SH-SY5Y (cell line): Measurements from ENCODE around the gene DVL1.

Experiments used
- GATA2 ChIP-seq: IDR thresholded peaks from 2 replicates; pipeline ENCODE4 v1.6.1; 2011; ENCODE audit warnings: mild to moderate bottlenecking, low read depth, low read length
- GATA3 ChIP-seq: IDR thresholded peaks from 2 replicates; pipeline ENCODE4 v1.6.1; 2011; ENCODE audit warnings: low read depth, mild to moderate bottlenecking, low read length, moderate library complexity

DVL1 gene

DNA sequence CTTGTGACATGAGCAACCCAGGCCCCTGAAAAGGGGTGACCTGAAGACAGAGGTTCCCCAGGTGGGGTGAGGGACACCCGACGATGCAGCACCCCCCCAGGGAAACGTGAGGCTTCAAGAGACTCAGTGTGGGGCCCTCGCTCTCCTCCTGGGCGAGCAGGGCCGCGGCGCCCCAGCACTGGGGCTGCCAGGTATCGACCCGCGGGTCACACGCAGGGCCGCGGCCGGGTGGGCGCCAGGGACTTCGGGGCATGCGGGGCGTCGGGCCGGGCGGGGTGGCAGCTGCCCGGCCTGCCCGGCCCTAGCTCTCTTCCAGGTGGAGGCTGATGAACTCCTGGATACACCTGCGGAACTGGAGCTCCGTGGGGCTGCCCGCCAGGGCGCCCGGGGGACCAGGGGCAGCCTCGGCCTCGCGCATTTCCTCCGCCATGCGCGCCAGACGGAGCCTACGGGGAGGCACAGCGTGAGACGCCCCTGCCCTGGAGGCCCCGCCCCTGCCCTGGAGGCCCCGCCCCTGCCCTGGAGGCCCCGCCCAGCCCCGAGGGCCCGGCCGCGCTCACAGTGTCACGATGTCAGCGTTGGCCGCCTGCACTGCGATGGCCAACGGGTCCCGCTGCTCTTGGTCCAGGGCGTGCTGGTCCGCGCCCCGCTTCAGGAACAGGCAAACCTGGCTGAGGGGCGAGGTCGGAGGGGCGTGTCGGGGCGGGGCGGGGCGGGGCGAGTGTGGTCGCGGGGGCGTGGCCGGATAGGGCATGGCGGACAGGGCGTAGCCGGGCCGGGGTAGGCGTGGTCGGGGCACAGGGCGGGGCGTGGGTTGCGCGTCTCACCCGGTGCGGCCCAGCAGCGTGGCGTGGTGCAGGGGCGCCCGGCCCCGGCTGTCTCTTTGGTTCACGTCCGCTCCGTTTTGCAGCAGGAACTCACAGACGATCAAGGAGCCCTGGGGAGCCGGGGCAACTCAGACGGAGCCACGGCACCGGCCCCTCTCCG, 55.7 kb downstream of the DVL1 start:
- TF ChIP-seq GATA3 (no peak), GATA2 (no peak)

DNA sequence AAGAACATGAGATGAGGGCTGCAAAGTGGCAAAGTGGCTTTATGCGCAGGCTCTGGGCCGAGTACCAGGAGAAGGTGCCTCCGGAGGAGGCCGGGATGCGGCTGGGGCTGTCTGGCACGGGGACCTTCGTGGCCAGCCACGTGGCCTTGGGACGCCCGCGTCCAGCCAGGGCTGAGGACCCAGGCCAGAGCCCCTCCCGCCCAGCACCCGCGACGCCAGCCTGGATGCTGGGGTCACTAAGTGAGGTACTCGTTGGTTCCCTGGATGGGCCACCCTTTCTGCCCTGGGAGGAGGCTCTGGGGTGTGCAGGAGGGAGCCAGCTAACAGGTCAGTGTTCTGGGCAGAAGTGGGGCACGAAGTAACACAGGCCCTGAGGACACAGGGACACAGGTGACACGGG, 56.4 kb downstream of the DVL1 start:
- TF ChIP-seq GATA3 (no peak), GATA2 (no peak)

DNA sequence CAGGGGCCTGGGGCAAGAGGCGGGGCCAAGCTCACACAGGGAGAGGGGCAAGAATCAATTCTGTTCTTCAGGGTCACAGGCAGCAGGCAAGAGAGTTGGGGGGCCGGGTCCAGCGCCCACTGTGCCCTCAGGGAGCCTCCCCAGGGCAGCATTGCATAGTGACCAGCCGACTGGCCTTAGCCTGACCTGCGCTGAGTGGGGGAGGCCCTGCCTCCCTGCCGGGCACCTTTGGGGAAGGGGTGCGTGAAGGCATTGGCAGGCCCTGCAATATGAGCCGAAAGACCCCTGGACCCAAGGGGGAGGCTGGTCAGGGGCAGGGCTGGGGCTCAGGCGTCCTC, 56.8 kb downstream of the DVL1 start:
- no peak for TF ChIP-seq GATA3

DNA sequence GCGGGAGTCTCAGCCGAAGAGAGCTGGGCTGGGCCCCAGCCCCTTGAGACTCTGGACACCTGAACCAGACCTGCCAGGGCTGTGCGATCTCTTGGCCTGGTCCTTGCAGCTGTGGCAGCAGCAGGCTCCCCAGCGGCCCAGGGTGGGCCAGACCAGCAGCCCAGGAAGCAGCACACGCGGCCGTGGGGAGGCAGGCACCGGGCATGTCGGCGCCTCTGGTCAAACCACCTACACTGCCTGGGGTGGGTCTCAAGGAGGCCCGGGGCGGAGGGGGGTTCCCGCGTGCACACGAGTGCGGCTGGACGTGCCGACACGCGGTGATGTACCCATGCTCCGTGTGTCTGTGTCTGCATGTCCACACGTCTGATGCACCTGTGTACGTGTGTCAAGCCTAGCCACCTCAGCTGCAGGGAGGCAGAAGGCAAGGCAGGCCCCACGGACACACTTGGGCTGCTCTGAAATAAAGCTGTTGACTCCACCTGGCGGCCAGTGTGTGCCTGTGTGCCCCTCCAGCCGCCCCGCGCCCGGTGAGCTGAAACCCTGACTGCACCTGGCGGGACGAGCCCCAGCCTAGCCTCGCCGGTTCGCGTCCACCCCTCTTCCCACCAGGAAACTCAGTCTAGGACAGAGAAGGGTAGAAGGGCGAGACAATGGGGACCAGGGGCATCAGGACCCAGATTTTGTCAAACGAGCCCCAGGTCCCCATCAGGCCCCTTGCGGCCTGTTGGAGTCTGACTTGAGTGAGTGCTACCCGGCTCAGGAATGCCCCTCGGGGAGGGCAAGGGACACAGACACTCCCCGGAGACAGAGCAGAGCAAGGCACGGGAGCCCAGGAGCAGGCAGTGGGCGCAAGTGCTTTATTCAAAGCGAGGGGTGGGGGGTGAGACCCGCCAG, 57.4 kb downstream of the DVL1 start:
- TF ChIP-seq GATA2 (no peak), GATA3 (no peak)

DNA sequence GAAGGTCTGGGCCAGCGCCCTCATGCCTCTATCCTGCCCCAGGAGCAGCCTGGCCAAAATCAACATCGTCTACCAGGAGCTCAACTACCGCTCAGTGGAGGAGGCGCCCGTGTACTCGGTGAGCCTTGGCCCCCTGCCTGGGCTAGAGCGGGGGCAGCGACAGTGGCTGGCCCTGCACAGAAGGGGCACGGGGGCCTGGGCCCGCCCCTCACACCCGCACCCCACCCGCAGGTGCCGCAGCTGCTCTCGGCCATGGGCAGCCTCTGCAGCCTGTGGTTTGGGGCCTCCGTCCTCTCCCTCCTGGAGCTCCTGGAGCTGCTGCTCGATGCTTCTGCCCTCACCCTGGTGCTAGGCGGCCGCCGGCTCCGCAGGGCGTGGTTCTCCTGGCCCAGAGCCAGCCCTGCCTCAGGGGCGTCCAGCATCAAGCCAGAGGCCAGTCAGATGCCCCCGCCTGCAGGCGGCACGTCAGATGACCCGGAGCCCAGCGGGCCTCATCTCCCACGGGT, 58.1 kb downstream of the DVL1 start:
- TF ChIP-seq GATA2 (no peak), GATA3 (no peak)

DNA sequence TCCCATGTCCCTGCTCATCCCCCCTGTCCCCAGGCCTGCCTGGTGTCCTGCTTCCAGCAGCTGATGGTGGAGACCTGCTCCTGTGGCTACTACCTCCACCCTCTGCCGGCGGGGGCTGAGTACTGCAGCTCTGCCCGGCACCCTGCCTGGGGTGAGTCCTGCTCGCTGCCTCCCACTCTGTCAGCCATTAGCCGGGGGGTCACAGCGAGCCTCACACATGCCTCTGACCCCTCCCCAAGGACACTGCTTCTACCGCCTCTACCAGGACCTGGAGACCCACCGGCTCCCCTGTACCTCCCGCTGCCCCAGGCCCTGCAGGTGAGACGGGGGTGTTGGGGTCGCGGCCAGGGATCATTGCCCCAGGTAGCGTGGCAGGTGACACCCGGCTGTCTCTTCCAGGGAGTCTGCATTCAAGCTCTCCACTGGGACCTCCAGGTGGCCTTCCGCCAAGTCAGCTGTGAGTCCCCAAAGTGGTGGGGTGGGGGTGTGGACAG, 58.9 kb downstream of the DVL1 start:
- TF ChIP-seq GATA2 (no peak), GATA3 (no peak)

DNA sequence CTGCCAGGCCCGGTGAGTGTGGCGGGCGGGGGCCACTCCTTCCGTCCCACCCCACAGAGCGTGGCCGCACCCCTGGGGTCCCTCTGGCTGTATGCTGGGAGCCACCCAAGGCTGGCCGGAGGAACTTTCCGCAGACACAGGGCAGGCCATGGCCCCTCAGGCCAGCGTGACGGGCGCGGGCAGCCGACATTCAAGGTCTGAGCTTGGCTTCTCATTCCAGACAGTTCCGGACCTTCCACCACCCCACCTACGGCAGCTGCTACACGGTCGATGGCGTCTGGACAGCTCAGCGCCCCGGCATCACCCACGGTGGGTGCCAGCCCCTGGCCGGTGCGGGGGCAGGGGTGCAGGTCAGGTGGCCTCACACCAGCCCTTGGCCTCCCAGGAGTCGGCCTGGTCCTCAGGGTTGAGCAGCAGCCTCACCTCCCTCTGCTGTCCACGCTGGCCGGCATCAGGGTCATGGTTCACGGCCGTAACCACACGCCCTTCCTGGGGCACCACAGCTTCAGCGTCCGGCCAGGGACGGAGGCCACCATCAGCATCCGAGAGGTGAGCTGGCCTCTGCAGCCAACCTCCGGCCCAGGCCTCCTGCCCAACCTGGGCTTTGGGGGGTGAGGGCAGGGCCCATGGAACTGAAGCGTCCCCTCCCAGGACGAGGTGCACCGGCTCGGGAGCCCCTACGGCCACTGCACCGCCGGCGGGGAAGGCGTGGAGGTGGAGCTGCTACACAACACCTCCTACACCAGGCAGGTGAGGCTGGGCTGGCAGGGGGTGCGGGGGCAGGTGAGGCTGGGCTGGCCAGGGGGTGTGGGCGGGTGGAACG, 61.7 kb downstream of the DVL1 start:
- TF ChIP-seq GATA2: no peak
- no peak for TF ChIP-seq GATA3

DNA sequence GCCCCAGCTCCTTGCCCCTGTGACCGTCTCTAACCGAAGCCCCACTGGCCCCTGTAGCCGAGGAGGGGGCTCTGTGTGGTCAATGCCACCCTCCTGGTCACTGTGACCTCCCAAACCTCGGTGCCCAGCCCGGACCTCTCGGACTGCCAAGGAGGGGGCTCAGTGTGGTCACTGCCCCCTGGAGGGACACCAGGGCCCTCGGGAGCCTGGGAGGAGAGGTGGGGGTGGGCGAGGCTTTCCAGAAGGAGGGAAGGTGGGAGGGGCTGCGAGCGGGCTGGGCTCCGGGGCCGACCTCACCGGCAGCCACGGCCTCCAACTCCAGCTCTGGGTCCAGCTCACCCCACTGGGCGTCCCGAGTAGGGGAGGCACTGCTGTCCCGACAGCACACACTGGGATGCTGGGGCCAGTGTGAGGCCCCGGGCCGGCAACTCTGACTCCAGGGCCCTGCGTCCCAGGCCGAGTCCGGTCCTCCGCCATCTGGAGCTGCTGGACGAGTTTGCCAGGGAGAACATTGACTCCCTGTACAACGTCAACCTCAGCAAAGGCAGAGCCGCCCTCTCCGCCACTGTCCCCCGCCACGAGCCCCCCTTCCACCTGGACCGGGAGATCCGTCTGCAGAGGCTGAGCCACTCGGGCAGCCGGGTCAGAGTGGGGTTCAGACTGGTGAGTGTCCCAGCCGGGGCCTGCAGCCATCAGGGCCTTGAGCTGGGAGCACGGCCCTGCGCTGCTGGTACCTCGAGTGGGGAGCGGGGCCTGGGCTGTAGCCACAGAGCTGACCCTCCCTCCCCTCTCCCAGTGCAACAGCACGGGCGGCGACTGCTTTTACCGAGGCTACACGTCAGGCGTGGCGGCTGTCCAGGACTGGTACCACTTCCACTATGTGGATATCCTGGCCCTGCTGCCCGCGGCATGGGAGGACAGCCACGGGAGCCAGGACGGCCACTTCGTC, 62.6 kb downstream of the DVL1 start:
- TF ChIP-seq GATA3: no peak
- TF ChIP-seq GATA2: no peak

DNA sequence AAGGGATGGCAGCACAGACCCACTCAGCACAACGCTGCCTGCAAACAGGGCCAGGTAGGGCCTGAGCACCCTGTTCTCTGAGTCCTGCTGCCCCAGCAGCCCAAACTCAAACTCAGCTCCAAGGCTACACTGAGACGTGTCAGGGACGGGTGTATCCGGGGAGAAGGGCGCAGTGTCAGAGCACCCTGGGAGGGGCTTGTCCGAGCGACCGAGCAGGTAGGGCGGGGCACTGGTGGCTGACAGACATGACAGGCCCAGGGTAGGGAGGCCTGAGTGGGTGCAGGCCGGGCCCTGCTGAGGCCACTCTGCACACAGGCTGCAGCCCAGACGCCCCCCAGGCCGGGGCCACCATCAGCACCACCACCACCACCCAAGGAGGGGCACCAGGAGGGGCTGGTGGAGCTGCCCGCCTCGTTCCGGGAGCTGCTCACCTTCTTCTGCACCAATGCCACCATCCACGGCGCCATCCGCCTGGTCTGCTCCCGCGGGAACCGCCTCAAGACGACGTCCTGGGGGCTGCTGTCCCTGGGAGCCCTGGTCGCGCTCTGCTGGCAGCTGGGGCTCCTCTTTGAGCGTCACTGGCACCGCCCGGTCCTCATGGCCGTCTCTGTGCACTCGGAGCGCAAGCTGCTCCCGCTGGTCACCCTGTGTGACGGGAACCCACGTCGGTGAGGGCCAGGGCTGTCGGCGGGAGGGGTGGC, 63.5 kb downstream of the DVL1 start:
- TF ChIP-seq GATA3: no peak
